ENCODE measurements around the gene HARS2.
A peak's percentile ranks its signal among the peaks of the same experiment; 100 is the strongest.
"Not testable (repeated sequence)": the region's sequence is repeated elsewhere in the genome, so short reads cannot be mapped to it uniquely, and the experiment has no call there.

HARS2 gene

GRCh38 chr5:140700177-140701144 is 9.2 kb downstream of the HARS2 start, which contains the start of gene ZMAT2:
ZMAT2 (plus strand) TSS chr5:140700447; CDS start chr5:140700461, 14 bp downstream.
- peak; percentile 90 for DNase-seq

GRCh38 chr5:140707812-140708211 is 16.6 kb downstream of the HARS2 start:
- no peak for DNase-seq

GRCh38 chr5:140708787-140709186 is 17.5 kb downstream of the HARS2 start:
- DNase-seq = not testable (repeated sequence)

GRCh38 chr5:140710899-140711552 is 19.8 kb downstream of the HARS2 start:
- DNase-seq = peak; percentile 78

- DNase-seq = no peak
Measured at GRCh38 chr5:140711794-140712193, 20.5 kb downstream of the HARS2 start.

- no peak for DNase-seq
Measured at GRCh38 chr5:140713562-140714094, 22.4 kb downstream of the HARS2 start.

- not testable (repeated sequence) for DNase-seq
Measured at GRCh38 chr5:140716238-140716637, 25.0 kb downstream of the HARS2 start.

- no peak for DNase-seq
Measured at GRCh38 chr5:140718266-140718592, 27.0 kb downstream of the HARS2 start.

- not testable (repeated sequence) for DNase-seq
Measured at GRCh38 chr5:140720738-140721137, 29.5 kb downstream of the HARS2 start.

GRCh38 chr5:140721395-140721794 is 30.1 kb downstream of the HARS2 start:
- DNase-seq = not testable (repeated sequence)

- peak; percentile 56 for DNase-seq
Measured at GRCh38 chr5:140725799-140726471, 34.7 kb downstream of the HARS2 start.

GRCh38 chr5:140733098-140733497 is 41.8 kb downstream of the HARS2 start:
- DNase-seq = no peak

- DNase-seq = no peak
Measured at GRCh38 chr5:140734354-140734753, 43.1 kb downstream of the HARS2 start.

- no peak for DNase-seq
Measured at GRCh38 chr5:140737486-140737885, 46.2 kb downstream of the HARS2 start.

- no peak for DNase-seq
Measured at GRCh38 chr5:140741967-140742366, 50.7 kb downstream of the HARS2 start.
